NCI-H510A treated with DMSO at 0.1 percent for 48 hours (cell line): ENCODE data around the gene ACTR10.

Experiments
- DNase-seq: peaks from one replicate; lab custom pipeline; 2025; lab: John Stamatoyannopoulos, UW

Gene ACTR10

DNA sequence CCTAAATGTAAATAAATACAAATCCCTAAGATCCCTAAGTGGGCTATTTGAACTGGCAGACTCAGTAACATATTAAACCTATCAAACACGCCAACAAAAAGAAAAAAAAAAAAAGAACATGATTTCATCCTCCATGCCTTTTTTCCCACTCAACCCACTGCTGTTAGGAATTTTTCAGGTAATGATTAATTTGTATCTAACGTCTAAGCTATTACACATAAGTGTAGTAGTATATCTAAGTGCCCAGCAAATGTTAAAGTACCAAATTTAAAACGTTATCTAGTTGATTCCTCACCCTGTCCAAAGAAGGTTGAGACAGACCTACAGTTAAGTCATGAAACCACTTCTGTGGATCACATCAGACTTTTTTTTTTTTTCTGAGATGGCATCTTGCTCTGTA lies 82.0 kb downstream of the ACTR10 start:
- no peak for DNase-seq

DNA sequence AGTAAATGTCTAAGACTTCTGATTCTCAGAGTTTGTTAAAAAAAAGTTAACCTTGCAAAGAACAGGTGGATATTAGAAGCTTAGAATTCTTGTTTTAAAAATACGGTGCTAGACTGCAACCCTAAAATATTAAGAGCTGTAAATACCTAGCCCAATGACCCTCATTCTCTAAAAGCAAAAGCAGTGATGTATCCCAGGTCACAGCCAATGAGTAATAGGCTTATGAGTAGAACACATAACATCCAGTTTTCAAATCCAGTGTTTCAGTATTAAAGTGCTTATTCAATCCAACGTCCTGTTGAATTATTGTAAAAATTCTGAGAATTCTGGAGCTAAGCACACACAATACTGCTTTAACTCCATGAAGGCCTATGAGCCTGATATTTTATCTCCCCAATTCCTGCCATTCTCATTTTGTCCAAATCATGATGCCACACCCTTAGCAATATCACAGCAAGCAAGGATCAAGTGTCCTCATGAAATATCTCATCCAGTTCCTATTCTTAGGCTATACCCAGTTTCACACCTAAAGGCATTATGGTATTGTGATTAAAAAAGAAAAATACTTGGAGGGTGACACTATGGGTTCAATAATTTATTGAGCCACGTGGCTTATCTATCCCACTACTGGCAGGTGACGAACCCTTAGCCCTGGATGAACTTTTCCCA lies 83.1 kb downstream of the ACTR10 start:
- no peak for DNase-seq

DNA sequence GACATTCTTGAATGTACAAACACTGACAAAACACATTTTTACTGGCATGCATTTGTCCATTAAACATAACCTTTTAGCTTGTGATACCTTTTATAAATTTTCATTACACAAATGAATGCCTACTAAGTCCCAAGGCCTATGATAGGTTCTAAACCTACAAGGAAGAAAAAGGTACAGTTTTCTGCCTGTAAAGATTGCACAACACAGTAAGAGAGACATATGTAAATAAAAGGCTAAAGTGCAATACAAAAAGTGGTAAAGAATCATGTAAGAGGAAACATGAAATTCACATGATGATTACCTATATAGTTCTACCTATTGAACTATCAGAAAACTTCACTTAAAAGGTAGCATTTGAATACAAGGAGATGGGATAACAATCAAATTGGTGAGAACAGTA lies 83.8 kb downstream of the ACTR10 start:
- no peak for DNase-seq

DNA sequence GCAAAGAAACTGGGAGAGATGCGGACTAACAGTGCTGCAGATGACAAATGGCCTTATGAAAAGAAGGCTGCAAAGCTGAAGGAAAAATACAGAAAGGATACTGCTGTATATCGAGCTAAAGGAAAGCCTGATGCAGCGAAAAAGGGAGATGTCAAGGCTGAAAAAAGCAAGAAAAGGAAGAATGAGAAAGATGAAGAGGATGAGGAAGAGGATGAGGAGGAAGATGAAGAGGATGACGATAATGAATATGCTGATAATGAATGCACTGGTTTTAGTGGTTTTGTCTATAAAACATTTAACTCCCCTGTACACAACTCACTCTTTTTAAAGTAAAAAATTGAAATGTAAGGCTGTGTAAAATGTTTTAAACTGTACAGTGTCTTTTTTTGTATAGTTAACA lies 85.2 kb downstream of the ACTR10 start:
- DNase-seq: no peak
